Measurements from ENCODE around the gene KIAA1328.

The KIAA1328 gene

DNA sequence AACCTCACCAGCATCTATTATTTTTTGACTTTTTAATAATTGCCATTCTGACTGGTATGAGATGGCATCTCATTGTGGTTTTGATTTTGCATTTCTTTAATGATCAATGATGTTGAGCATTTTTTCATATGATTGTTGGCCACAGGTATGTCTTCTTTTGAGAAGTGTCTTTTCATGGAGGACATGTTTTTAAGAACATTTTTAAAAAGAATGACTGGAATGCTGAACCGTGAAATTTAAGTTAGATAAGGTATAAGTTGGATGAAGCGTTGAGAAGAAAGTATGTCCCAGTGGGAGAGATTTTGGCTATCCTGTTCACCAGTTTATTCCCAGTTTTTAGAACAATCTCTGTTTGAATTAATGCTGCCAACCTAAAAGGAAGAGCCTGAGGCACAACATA is 370.8 kb downstream of the KIAA1328 start:
- no peak for DNase-seq (ENCODE audit: low read depth in 1 of 2, low spot score in 1 of 2)

DNA sequence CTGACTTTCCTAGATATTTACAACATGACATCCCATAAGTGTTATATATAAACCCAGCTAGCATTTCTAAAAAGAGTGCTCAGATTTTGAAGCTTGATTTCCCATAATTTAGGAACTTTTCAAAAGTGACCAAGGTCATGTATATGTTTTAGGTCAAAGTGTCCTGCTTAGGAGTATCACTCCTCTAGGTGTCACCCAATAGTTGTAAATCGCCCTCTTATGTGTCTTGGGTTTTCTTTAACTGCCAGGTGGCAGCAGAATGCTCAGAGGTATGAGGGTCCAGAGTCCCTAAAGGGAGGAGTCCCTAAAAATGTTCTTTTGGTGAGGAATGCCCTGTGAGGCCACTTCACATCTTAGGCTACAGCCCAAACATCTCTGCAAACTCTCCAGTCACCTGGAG is 378.4 kb downstream of the KIAA1328 start:
- no peak for DNase-seq (ENCODE audit: low read depth in 1 of 2, low spot score in 1 of 2)

DNA sequence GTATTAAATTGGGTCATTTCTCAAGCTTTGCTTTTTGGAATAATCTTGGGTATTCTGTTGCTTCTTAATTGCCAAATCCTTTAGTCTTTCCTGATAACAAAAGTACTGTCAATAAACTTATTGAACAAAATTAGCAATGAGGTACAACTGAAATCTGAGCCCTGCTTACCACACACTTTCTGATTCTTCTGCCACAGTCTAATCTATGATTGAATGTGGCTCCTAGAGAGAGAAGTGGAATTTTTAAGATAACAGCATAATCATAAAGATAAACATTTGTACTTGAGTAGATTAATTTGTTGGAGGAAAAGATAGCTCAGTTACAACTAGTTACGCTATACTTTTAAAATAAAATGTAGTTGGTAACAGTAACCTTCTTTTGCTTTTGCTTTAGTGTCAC is 381.9 kb downstream of the KIAA1328 start:
- no peak for DNase-seq (ENCODE audit: low read depth in 1 of 2, low spot score in 1 of 2)

DNA sequence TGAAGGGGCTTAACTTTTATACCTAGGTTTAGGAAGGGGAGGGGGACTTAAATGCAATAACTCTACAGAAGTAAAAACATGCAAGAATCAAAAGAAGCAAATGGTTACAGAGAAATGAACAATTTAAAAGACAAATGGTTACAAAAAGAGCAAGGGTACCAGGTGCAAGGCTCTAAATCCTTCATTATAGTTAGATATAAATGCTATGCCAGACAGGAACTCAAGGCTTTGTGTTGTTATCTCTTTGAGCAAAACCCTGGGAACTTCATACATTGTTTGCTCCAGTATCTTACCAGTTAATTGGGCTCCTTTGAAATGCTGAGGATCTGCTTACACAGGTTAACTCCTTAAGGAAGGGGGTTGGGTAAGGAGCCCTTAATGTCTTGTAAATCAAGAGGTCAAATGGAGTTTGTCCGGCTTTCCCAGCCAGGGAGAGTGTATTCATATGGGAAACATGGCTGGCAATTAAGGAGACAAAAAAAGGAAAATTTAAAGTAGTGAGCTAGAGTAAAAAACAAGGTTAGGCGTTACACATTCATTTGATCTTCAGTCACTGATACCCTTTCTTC is 389.2 kb downstream of the KIAA1328 start:
- no peak for DNase-seq (ENCODE audit: low read depth in 1 of 2, low spot score in 1 of 2)

DNA sequence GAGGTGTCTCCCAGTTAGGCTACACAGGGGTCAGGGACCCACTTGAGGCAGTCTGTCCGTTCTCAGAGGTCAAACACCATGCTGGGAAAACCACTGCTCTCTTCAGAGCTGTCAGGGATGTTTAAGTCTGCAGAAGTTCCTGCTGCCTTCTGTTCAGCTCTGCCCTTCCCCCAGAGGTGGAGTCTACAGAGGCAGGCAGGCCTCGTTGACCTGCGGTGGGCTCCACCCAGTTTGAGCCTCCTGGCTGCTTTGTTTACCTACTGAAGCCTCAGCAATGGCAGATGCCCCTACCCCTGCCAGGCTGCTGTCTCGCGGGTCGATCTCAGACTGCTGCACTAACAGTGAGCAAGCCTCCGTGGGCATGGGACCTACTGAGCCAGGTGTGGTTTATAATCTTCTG is 390.3 kb downstream of the KIAA1328 start:
- no peak for DNase-seq (ENCODE audit: low read depth in 1 of 2, low spot score in 1 of 2)

DNA sequence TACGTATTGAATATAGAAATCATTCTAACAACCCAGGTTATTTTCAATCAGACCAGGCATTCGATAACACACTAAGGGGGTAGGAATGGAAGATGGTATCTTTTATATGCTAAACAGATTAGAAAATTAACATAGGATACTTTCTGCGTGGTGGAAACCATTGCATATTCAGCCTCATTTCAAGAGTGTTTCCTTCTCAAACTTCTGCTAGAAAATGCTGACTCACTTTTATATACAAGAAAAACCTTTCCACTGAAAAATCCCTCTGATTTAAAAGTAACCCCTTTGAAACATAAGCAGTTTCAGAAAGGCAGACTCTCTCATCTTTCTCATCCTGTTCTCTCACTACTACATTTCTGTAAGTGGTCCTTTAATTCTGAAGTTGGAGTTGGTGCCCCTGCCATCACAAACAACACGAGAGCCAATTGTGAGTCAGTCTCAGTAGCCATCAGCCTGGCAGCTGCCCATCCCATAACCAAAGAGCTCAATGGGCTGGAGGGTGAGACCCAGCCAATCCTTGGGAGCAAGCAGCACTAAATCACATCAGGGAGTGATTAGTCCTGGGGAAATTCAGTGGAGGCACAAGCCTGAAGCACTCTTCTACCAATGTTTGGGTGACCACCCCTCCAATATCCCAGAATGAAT is 393.5 kb downstream of the KIAA1328 start:
- DNase-seq (ENCODE audit: low read depth in 1 of 2, low spot score in 1 of 2): no peak

DNA sequence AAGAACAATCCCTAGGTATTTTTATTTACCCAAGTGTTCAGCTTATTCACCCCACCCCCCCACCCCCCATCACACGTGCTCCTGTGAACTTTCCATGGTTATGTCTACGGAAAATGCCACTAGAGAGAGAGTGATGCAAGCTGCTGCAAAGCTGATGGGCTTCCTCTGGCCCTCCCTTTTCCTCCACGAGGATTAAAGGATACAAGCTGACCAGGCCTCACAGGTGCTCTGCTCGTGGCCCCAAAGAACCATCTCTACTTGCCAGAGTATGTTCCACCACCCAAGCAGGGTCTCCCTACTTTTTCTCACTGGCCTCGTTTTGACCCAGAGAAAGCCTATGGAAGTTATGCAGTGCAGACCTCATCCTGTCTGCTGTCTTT is 394.1 kb downstream of the KIAA1328 start:
- DNase-seq (ENCODE audit: low read depth in 1 of 2, low spot score in 1 of 2): no peak

DNA sequence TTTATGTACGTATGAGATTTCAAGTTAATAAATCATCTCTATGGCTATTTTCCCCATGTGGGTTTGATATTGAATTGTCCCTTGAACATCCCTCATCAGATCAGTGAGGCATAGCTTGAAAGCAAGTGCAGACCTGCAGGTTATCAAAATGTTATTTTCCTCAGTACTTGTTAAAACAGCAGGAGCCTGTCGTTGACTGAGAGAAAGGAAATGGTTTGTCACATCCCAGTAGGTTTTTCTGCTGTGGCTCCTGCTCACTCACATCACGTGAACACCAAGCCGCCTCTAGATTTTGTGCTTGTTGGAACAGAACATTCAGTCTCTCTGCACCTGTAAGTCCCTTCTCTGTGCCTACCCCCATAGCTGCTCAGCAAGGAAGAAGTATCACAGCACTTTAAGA is 396.4 kb downstream of the KIAA1328 start:
- DNase-seq (ENCODE audit: low read depth in 1 of 2, low spot score in 1 of 2): no peak

DNA sequence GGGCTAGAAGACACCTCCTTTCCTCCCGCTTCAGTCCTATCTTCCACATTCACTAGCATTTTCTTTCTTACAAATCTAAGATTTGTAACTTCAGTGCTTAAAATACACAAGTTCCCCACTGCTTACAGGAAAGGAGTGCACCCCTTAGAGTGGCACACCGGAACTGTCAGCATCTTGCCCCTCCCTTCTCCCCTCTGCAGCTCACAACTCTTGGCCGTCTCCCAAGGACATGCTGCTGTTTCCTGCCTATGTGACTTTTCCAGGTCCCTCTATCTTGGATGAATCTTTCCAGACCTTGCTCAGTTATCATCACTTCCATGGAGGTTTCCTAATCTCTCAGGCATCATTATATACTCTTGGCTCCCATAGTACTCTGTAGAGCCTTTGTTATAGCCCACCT is 401.8 kb downstream of the KIAA1328 start:
- DNase-seq (ENCODE audit: low read depth in 1 of 2, low spot score in 1 of 2): no peak

DNA sequence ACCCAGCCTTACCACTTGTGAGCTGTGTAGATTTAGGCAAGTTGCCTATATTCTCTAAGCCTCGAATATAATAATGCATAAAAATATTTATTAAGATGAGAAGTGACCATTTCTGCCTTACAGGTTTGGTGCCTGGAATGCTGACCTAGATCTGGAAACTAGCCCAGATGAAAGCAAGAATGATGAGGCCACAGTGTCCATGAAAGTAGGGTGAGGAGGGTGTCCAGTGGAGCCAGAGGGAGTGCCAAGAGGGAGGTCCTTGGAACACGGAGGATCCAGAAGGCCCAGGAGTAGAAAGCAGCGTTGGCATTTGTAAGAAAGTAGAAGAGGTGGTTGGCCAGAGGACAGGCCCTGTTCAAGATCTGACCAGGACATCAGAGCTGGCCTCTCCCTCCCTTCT is 402.3 kb downstream of the KIAA1328 start:
- no peak for DNase-seq (ENCODE audit: low read depth in 1 of 2, low spot score in 1 of 2)

DNA sequence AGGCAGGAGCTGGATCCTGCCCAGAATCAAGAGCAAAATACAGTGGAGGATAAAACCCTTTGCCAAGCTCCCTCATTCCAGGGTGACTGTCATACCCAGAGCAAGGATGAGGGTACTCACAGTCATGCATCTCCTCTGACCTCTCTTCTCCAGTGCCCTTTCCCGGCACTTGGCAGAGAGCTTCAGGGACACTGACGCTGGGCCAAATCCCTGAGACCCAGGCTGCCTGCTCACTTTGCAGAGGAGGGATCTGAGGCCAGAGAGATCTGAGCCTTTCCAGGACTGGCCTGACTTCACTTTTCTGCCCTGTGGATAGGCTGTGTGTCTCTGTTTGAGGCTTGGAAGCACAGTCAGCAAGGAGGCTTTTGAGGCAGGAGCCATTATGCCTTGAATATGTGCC is 406.7 kb downstream of the KIAA1328 start:
- DNase-seq (ENCODE audit: low read depth in 1 of 2, low spot score in 1 of 2): no peak

DNA sequence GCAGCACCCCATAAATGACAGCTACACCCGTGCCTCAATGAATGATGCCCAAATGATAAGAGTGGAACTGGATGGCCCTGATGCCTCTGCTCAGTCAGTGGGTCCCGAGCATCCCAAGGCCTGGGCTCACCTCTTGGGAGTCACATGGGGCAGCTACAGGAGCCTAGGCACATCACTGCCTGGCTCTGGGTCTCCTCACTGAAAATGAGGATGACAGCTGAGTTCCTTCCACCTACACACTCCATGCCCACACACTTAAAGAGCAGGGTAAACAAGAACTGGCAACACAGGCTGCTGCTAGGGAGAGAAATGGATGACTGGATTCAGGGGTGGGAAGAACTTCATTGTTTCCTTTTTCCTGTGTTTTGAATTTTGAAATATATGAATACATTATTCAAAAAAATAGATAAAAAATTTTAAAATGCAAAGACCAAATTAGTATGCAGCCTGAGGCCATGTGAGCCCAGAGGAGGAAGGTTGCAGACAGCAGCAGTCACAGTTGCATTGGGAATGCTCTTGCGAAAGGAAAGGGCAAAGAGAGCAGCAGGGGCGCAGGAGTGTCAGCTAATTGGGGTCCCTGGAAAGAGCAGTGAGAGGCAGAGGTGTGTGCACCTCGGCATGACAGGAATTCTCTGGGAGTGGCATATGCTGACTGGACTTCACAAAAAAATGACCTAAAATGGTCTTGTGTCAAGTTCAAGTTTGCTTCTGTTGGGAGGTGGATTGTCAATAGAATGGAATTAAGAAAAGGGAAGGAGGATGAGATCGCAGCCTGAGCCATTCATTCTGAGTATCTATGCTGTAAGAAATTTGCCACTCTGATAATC is 409.6 kb downstream of the KIAA1328 start:
- DNase-seq (ENCODE audit: low read depth in 1 of 2, low spot score in 1 of 2): no peak

DNA sequence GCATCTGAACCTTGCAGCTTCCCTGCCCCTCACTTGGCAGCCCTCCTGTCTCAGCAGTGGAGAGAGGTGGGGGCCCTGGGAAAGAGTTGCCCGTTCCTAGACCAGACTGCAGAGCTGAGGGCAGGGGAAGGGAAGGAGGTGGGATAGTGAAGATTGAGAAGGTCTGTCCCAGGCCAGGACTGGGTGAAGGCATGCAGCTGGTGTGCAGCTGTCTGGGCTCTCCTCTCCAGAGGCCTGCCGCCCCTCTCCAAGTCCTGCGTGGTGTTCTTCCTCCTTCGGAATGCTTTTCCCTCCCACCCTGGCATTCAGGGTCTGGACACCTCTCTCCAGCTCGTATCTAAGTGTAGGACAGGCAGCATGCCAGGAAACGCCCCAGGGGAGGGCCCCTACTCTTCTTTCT is 413.2 kb downstream of the KIAA1328 start:
- DNase-seq (ENCODE audit: low read depth in 1 of 2, low spot score in 1 of 2): no peak

DNA sequence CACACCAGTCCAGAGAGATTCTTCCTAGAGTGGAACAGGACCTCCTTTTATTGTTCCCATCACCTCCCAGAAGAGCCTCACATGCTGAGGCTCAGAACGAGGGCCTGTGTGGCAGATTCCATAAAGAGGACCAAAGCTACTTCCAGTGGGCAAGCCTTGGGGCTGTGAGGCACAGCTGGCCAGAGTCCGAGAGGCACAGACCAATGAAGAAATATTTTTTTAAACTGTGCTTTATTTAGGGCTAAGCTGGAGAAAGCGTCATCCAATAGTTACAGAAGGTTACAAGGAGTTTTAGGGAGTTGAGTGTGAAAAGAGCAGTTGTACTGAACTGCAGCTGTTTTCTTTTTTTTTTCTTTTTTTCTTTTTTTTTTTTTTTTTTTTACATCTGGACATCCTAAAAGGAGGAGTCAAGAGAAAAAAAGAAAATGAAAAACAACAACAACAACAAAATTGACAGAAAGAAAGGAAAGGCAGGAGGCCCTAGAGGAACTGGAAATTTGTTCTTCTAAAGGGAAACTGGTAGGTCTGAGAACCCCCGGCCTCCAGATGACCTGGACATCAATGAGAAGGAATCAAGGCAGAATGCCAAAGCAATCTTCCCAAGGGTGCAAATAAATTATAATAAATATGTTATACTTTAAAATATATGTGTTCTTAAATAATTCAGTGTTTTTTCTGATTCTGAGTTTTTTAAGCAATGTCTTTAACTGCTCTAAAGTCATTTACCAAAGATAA is 414.1 kb downstream of the KIAA1328 start:
- no peak for DNase-seq (ENCODE audit: low read depth in 1 of 2, low spot score in 1 of 2)

DNA sequence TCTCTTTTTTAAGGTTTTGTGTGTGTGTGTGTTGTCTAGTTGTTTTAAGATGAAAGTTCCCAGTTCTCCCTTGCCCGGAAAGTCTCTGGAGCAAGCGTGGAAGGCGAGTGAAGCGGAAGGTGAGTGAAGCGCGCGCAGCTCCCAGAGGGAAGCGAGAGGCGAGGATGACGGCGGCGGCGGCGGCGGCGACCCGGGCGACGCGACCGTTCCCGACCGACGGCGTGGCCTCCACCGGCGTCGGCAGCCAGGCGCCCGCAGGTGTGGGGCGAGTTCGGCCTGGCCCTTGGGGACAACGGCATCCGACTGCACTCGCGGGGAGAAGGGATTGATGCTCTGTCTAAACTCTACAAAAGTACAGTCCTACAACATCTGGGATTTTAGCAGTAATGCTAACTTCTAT is 414.8 kb downstream of the KIAA1328 start:
- no peak for DNase-seq (ENCODE audit: low read depth in 1 of 2, low spot score in 1 of 2)

DNA sequence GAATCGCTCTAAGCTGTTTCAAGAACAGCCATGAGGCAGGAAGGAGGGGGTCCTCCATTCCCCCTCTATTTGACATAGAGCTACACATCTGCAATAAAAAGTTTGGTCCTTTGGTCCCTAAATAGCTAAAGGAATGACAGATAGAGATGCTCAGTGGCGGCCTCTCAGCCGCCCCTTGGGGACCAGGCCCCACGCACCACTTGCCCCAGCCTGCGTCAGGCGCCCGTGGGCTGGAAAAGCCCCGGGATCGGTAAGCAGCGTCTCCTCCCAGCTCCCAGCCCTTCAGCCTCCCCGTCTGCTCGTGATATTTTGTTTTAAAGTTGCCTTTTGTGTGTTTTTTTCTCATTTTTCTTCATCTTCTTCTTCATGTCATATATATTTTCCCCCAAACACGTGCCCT is 415.7 kb downstream of the KIAA1328 start:
- DNase-seq (ENCODE audit: low read depth in 1 of 2, low spot score in 1 of 2): no peak

DNA sequence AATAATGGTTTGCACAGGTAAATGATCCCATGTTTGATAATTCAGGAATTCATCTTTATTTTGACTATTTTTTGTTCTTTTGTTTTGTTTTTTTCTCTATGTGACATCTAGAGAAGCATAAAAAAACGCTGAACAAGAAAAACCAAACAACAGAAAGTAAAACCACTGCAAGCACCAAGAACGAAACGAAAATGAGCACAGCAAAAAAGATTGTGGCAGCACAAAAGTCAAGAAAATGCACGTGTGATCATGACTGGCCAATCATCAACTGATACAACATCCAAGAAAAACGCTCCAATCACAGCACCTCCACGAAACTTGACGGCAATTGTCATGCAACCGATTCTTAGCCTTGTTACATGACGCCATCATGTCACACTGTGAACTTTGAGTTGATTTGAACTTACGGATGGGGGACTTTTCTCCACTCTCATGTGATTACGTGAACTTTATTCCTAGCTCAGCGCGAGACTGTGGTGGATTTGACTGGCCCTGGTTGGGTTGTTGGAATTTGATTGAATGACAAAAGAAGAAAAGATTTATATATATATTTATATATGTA is 417.9 kb downstream of the KIAA1328 start:
- no peak for DNase-seq (ENCODE audit: low read depth in 1 of 2, low spot score in 1 of 2)

DNA sequence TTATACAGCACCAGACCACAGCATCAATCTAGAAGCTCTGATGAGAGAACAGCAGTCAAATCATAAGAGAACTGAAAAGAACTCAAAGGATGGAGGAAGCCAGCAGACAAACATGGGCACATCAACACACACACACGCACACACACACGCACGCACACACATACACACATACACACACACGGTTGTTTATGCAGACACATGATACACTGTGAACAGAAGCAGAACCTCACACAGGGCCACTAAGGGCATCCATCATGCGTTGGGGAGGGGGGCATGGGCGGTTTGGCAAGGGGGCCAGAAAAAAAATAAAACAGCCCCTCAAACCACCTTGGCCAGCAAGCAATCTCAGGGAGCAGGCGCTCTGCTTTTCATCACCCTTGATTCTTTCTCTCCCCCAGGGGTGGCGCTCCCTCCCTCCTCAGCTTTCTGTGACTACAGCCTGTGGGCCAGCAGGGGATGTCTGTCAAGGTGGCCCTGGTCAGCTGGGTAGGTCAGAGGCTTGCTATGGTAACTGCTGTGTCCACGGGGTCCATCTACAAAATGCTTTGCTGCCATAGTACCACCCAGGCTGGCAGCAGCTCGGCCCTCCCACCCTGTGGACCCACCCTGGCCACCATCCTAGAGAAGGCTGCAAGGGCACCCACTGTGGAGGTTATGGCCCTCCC is 418.7 kb downstream of the KIAA1328 start:
- DNase-seq (ENCODE audit: low read depth in 1 of 2, low spot score in 1 of 2): no peak

DNA sequence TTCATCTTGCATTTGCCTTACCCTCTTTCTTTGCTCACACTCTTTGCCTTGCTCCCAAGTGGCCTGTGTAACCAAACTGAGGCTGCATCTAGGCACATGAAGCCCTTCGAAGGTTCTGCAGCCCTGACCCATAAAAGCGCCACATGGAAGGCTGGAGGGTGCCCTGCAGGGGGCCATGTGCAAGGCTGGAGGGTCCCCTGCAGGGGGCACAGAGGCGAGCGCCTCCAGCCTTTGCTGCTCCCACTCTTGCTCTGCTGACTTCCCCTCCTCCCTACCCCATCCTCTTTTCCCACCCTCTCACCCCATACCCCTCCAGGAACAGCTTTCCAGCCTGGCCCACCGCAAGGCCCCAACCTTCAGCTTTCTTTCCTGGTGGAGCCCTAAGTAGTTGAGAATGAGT is 419.4 kb downstream of the KIAA1328 start:
- DNase-seq (ENCODE audit: low read depth in 1 of 2, low spot score in 1 of 2): no peak

DNA sequence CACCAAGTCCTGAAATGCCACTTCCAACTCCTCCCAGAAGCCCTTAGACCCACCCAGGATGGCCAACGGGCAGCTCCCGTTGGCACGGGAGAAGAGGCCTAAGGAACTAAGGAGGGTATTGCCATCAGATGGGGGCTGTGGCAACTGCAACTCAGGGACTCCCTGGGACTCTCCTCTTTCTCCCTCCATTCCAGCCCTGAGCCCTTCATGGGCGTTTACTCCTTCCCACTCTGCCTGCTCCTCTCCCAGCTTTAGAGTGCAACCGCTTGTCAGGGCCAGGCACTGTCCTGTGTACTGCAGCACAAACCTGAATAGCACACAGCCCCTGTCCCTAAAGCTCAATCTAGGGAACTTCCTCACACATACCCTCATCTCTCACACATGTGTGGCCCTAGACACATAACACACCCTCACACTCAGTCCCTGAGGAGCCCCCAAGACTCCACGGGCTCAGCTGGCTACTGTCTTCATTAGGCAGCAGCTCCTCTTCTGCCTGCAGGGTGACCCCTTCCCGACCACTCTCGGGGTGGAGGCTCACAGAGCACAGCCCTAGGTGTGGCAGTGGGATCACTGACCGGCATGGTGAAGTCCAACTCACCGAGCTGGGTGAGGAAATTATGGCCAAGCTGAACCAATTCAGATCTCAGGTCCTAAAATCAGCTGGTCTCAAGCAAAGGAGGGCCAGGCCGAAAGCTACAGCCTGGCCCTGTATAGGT is 420.4 kb downstream of the KIAA1328 start:
- no peak for DNase-seq (ENCODE audit: low read depth in 1 of 2, low spot score in 1 of 2)

All from activated T-helper 1 cell treated with anti-CD3 and anti-CD28 coated beads, Interleukin-2, amount 50 U/mL, for 16 hours (primary cell).